Measurements from ENCODE around the gene B4GALT1. TPM values are rescaled to one million over a fixed set of nuclear protein-coding genes. Genes with fewer than 3 reads are reported as not detected.

B4GALT1 gene
- total and polyA plus RNA-seq, 4 donors, result 27.2 to 130 (median 86.2) TPM

- Histone ChIP-seq H3K27me3 (ENCODE audit: control insufficient read depth in 3 of 3, insufficient read depth in 3 of 3, low read length in 2 of 3) (no peaks in the 10 kb centered on the region), H3K9me3 (ENCODE audit: control insufficient read depth in 4 of 4, insufficient read depth in 3 of 4, low read length in 3 of 4) (no peaks in the 10 kb centered on the region), H3K27ac (ENCODE audit: low read depth in 1 of 2, low read length in 1 of 2) (peak overlapping the region; percentile 7 to 60), H3K4me1 (ENCODE audit: control insufficient read depth in 5 of 5, insufficient read depth in 5 of 5, low read length in 5 of 5) (peaks cover under 1 to 27% (median 15%) of the 10 kb centered on the region in 5 donors), H3K36me3 (ENCODE audit: control insufficient read depth in 4 of 4, insufficient read depth in 4 of 4, low read length in 4 of 4) (peaks cover 2 to 40% (median 33%) of the 10 kb centered on the region in 4 donors), H3K9ac (ENCODE audit: insufficient read depth in 1 of 2, low read length in 2 of 2) (peak overlapping the region in 1 of 2 donors; percentile 2), H3K4me3 (no peak overlapping the region)
- DNase-seq (peak in 2 of 3 donors; percentile 50 to 73), ATAC-seq (ENCODE audit: insufficient read depth, low FRiP score) (no peak)
- no peak for TF ChIP-seq CTCF (IDR thresholded peaks at IDR 0.05; ENCODE audit: control extremely low read depth, extremely low read depth)
- WGBS, 2 donors, result 82 to 88% methylated on average over 4 of the region's 4 CpGs
Measured at GRCh38 chr9:33130961-33131789, 36.0 kb downstream of the B4GALT1 start.

- H3K9ac ChIP-seq (ENCODE audit: insufficient read depth in 1 of 2, low read length in 2 of 2), result no peak overlapping the region
- H3K27ac ChIP-seq (ENCODE audit: low read depth in 1 of 2, low read length in 1 of 2), result peak overlapping the region; percentile 7 to 60
- H3K36me3 ChIP-seq (ENCODE audit: control insufficient read depth in 4 of 4, insufficient read depth in 4 of 4, low read length in 4 of 4), result peaks cover 2 to 40% (median 33%) of the 10 kb centered on the region in 4 donors
- no peak for DNase-seq
- H3K27me3 ChIP-seq (ENCODE audit: control insufficient read depth in 3 of 3, insufficient read depth in 3 of 3, low read length in 2 of 3), result no peaks in the 10 kb centered on the region
- H3K4me1 ChIP-seq (ENCODE audit: control insufficient read depth in 5 of 5, insufficient read depth in 5 of 5, low read length in 5 of 5), result peaks cover 0 to 23% (median 13%) of the 10 kb centered on the region in 5 donors
- peak; percentile 52 for ATAC-seq (ENCODE audit: insufficient read depth, low FRiP score)
- TF ChIP-seq CTCF (IDR thresholded peaks at IDR 0.05; ENCODE audit: control extremely low read depth, extremely low read depth), result no peak
- WGBS, 2 donors, result 54 to 66% methylated on average over 14 of the region's 14 CpGs
- H3K9me3 ChIP-seq (ENCODE audit: control insufficient read depth in 4 of 4, insufficient read depth in 3 of 4, low read length in 3 of 4), result no peaks in the 10 kb centered on the region
- H3K4me3 ChIP-seq, result no peak overlapping the region
Measured at GRCh38 chr9:33129886-33130881, 37.0 kb downstream of the B4GALT1 start.

GRCh38 chr9:33129251-33129885 lies 37.8 kb downstream of the B4GALT1 start:
- Histone ChIP-seq H3K36me3 (ENCODE audit: control insufficient read depth in 4 of 4, insufficient read depth in 4 of 4, low read length in 4 of 4) (peaks cover 2 to 38% (median 28%) of the 10 kb centered on the region in 4 donors), H3K4me3 (no peak overlapping the region), H3K27ac (ENCODE audit: low read depth in 1 of 2, low read length in 1 of 2) (peak overlapping the region in 1 of 2 donors; percentile 7), H3K4me1 (ENCODE audit: control insufficient read depth in 5 of 5, insufficient read depth in 5 of 5, low read length in 5 of 5) (peaks cover 0 to 22% (median 13%) of the 10 kb centered on the region in 5 donors), H3K9me3 (ENCODE audit: control insufficient read depth in 4 of 4, insufficient read depth in 3 of 4, low read length in 3 of 4) (no peaks in the 10 kb centered on the region), H3K9ac (ENCODE audit: insufficient read depth in 1 of 2, low read length in 2 of 2) (no peak overlapping the region), H3K27me3 (ENCODE audit: control insufficient read depth in 3 of 3, insufficient read depth in 3 of 3, low read length in 2 of 3) (no peaks in the 10 kb centered on the region)
- WGBS, 2 donors, result 85% methylated on average over 5 of the region's 5 CpGs
- ATAC-seq (ENCODE audit: insufficient read depth, low FRiP score), result no peak
- TF ChIP-seq CTCF (IDR thresholded peaks at IDR 0.05; ENCODE audit: control extremely low read depth, extremely low read depth), result no peak
- DNase-seq, result no peak
